MV-4-11 (cell line): ENCODE measurements around the gene CDYL2.
A peak's percentile ranks its signal among the peaks of the same experiment; 100 is the strongest.
"Not testable (repeated sequence)": the region's sequence is repeated elsewhere in the genome, so short reads cannot be mapped to it uniquely, and the experiment has no call there.

Experiments used
- DNase-seq: peaks from one replicate; lab custom pipeline; 2025; lab: John Stamatoyannopoulos, UW

CDYL2 gene

DNA sequence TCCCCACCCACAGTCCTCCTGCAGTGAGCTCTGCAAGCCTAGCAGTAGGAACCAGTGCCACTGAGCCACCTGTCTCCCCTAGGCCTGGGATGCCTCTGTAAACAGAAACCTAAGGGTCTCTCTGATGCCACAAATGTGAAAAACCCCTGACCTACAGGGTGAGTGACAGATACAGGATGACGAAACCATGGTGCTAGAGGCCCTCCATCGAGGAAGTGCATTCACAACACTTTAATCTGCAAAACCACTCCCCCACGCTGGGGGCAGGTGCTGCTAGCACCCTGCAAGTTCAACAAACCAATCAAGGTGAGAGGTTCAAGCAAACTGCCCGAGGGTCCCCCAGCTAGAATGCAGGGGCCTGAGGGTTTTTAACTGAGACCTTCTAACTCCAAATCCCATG lies 59.5 kb downstream of the CDYL2 start:
- DNase-seq = peak; percentile 8

DNA sequence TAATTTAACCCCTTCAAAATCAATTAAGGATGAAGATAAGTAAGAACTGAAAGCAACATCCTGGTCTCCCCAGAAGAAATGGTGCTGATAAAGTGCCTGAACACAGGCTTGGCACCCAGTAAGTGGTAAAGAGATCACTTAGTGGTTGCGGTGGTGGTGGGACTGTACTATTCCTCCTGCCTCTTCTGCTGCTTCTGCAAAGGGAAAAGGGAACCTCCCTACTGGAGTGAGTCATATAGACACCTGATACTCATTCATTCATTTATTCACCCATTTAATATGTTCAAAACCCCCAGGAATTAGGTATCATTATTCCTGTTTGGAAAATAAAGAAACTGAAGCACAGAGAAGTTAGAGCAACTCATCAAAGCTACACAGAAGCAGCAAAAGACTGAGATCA lies 60.6 kb downstream of the CDYL2 start:
- peak; percentile 77 for DNase-seq

DNA sequence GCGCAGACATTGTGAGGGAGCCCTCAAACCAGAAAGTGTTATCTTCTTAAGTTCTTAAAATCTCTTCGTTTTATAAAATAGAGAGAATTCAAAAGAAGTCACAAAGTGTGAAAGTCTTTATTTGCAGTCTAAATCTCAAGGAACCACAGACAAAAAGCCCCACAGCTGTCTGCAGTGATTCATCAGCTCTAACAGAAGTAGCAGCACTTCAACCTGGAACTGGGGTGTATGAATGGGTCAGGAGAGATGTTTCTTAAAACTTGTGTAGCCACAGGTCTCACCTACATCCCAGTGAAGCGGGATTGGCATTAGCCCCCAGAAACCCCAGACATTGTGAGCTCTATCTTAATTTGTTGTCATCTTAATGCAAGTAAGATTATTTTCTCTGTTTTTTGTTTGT lies 61.1 kb downstream of the CDYL2 start:
- DNase-seq = no peak

GRCh38 chr16:80742331-80742730 lies 62.1 kb downstream of the CDYL2 start:
- no peak for DNase-seq

GRCh38 chr16:80741724-80742123 lies 62.7 kb downstream of the CDYL2 start:
- DNase-seq = no peak

DNA sequence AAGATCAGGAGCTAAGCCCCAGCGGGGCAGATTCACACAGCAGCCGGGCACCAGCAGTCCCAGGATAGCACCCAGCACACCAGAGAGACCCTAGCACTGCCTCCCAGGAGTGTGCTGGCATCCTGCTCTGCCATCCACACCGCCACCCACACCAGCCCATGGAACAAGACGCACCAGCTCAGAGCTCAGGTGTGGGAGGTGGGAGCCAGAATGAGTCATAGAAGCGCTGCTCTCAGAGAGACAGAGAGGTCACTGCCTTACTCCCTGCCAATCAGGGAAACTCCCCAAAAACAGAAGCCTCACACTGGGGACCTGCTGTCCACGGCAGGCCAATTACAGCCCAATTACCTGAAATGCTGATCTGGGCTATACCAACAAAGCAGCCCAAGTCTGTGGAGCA lies 64.9 kb downstream of the CDYL2 start:
- DNase-seq = no peak

GRCh38 chr16:80738521-80738920 lies 65.9 kb downstream of the CDYL2 start:
- no peak for DNase-seq

GRCh38 chr16:80735846-80736245 lies 68.6 kb downstream of the CDYL2 start:
- no peak for DNase-seq

DNA sequence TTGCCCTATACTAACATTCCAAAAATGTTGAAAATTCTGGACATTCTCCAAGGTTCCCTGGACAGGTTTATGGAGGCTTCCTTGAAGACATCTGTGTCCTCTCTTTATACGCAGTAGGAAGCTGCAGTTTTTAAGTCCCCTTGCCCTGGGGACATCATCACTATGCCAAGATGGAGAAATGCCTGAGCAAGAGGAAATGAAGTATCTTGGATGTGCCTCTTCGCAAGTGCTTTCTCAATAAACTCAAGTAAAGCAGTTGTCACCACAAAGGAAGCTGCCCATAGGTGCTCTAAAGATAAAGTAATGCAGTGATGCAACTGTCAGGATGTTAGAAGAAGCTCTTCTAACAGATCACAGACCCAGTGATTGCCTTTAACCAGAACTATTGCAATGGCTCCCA lies 71.0 kb downstream of the CDYL2 start:
- DNase-seq = peak; percentile 48

- no peak for DNase-seq
These were observed 72.5 kb downstream of the CDYL2 start for GRCh38 chr16:80731915-80732314.

GRCh38 chr16:80727066-80727763 lies 77.2 kb downstream of the CDYL2 start:
- DNase-seq = not testable (repeated sequence)

DNA sequence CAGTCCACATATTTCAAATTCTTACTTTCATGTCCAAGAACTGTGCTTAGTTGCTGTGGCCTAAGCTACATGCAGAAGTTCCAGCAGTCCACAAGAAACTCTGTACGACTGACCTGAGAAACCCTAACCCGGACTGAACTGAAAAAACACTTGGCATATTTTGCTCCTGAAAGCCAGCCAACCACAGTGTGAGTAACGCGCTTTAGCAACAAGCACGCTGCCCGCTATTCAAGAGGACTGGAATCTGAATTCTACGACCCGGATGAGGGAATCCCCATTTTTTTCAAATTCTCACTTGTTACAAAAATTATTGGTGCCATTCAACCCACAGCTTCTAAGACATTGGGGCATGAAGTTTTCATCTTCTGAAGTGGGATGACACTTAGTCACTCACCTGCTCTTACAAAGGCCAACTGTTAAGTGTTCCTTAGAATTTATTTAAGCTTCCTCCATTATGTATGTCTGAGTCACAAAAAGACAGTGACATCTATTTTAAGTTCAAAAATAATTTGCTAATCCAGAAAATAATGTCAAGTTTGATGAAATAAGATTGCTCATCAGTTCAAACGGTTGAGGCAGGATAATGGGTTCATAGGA lies 78.7 kb downstream of the CDYL2 start:
- DNase-seq = no peak

- peak; percentile 27 for DNase-seq
These were observed 80.4 kb downstream of the CDYL2 start for GRCh38 chr16:80723981-80724380.

- DNase-seq = no peak
These were observed 81.3 kb downstream of the CDYL2 start for GRCh38 chr16:80723091-80723490.

- peak; percentile 16 for DNase-seq
These were observed 83.5 kb downstream of the CDYL2 start for GRCh38 chr16:80720804-80721371.

GRCh38 chr16:80719573-80719972 lies 84.8 kb downstream of the CDYL2 start:
- DNase-seq = no peak

GRCh38 chr16:80718480-80719220 lies 85.7 kb downstream of the CDYL2 start:
- no peak for DNase-seq

- DNase-seq = no peak
These were observed 86.8 kb downstream of the CDYL2 start for GRCh38 chr16:80717611-80718010.

GRCh38 chr16:80716564-80717139 lies 87.7 kb downstream of the CDYL2 start:
- DNase-seq = no peak

DNA sequence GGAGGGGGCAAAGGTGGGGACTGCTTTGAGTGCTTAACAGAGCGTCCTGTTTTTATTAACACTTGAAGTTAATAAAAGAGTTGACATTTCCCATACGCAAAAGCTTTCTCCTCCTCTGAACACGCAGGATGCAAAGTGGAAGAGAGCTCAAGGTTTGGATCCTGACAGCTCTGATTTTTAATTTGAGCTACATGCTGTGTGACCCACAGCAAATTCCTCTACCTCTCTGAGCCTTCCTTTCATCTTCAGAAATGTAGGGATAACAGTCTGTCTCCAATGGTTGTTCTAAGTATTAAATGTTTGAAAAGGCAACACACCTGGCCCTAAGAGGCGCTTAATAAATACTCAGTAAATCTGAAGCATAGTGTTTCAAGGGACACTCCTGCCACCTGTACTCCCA lies 93.0 kb downstream of the CDYL2 start:
- no peak for DNase-seq

- DNase-seq = no peak
These were observed 93.5 kb downstream of the CDYL2 start for GRCh38 chr16:80710918-80711317.

DNA sequence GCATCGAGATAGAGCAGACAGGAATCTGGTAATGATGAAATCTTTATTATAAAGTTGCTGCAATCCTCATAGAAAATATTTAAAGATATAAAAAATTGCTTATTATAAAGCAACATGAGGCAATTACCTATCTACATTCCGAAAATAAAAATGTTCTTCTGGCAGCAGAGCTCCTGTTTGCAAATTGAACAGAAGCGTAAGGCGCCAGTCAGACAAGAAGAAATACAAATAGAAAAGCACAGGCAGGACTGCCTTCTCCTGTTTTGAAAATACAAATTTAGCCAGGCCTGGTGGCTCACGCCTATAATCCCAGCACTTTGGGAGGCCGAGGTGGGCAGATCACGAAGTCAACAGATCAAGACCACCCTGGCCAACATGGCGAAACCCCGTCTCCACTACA lies 95.6 kb downstream of the CDYL2 start:
- no peak for DNase-seq

GRCh38 chr16:80707686-80708085 lies 96.7 kb downstream of the CDYL2 start:
- no peak for DNase-seq
